Mesothelial cell of epicardium (in vitro differentiated cells): Measurements from ENCODE around the gene OR8B8. TPM values are rescaled to one million over a fixed set of nuclear protein-coding genes. Genes with fewer than 3 reads are reported as not detected.
A peak's percentile ranks its signal among the peaks of the same experiment; 100 is the strongest.

Source experiments
- DNase-seq, 2 experiments: peaks; one replicate each; pipeline ENCODE4 v3.0.0; 2021; ENCODE audit warnings: low spot score in 2 of 2; ENCODE audit not compliant: unreplicated experiment in 2 of 2
- H3K27ac Mint-ChIP-seq: 2 replicates; pipeline ENCODE4 v1.8.0; 2021; ENCODE audit warnings: mixed read lengths
- H3K27me3 Mint-ChIP-seq: 2 replicates; pipeline ENCODE4 v1.8.0; 2021; ENCODE audit warnings: low read depth, mixed read lengths
- H3K36me3 Mint-ChIP-seq: 2 replicates; pipeline ENCODE4 v1.8.0; 2021; ENCODE audit warnings: mixed read lengths
- H3K4me1 Mint-ChIP-seq: 2 replicates; pipeline ENCODE4 v1.8.0; 2021; ENCODE audit warnings: mixed read lengths
- H3K4me3 Mint-ChIP-seq: 2 replicates; pipeline ENCODE4 v1.8.0; 2021; ENCODE audit warnings: mild to moderate bottlenecking, moderate library complexity, mixed read lengths
- H3K9me3 Mint-ChIP-seq: 2 replicates; pipeline ENCODE4 v1.8.0; 2021; ENCODE audit warnings: mixed read lengths
- CTCF ChIP-seq: fragments of 200-600 bp; sonication (generic); IDR thresholded peaks from one replicate; pipeline ENCODE4 v1.5.0; 2021; ENCODE audit warnings: antibody characterized with exemption; ENCODE audit not compliant: unreplicated experiment
- total RNA-seq: library from RNA; stranded (reverse); gene quantifications from 3 replicates; pipeline ENCODE4 v1.2.1, GENCODE V29; 2021

OR8B8 gene
- total RNA-seq, 1 donor from 2014 or later = not detected

GRCh38 chr11:124481365-124482323 lies 36.1 kb upstream of the OR8B8 start:
- no peak for TF ChIP-seq CTCF
- H3K27me3 Mint-ChIP-seq = peaks cover 10% of the 10 kb centered on the region
- H3K4me3 Mint-ChIP-seq = peak overlapping the region; percentile 63
- peaks cover 18% of the 10 kb centered on the region for H3K4me1 Mint-ChIP-seq
- H3K9me3 Mint-ChIP-seq = no peaks in the 10 kb centered on the region
- peak overlapping the region; percentile 84 for H3K27ac Mint-ChIP-seq
- H3K36me3 Mint-ChIP-seq = no peaks in the 10 kb centered on the region
- DNase-seq = no peak

GRCh38 chr11:124479561-124479960 lies 34.1 kb upstream of the OR8B8 start:
- Mint-ChIP-seq H3K9me3 (no peaks in the 10 kb centered on the region), H3K27me3 (peaks cover 21% of the 10 kb centered on the region), H3K36me3 (no peaks in the 10 kb centered on the region), H3K4me3 (no peak overlapping the region), H3K4me1 (peaks cover 22% of the 10 kb centered on the region), H3K27ac (no peak overlapping the region)
- TF ChIP-seq CTCF = no peak
- no peak for DNase-seq

- Mint-ChIP-seq H3K27ac (no peak overlapping the region), H3K9me3 (no peaks in the 10 kb centered on the region), H3K27me3 (peaks cover 50% of the 10 kb centered on the region), H3K4me1 (peaks cover 3% of the 10 kb centered on the region), H3K36me3 (no peaks in the 10 kb centered on the region), H3K4me3 (no peak overlapping the region)
- DNase-seq = no peak
- no peak for TF ChIP-seq CTCF
Measured at GRCh38 chr11:124475265-124475664, 29.8 kb upstream of the OR8B8 start.

DNA sequence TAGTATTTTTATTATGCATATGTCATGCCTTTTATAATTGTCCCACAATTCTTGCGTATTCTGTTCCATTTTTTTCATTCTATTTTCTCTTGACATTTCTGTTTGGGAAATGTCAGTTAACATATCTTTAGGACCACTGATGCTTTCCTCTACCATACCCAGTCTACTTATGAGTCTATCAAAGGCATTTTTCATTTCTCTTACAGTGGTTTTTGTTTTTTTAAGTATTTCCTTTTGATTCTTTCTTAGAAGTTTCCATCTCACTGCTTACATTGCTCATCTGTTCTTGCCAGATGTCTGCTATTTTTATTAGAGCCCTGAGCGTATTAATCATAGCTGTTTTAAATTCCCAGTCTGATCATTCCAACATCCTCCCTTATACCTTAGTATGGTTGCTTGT lies 29.3 kb upstream of the OR8B8 start:
- Mint-ChIP-seq H3K36me3 (no peaks in the 10 kb centered on the region), H3K9me3 (no peaks in the 10 kb centered on the region), H3K4me3 (no peak overlapping the region), H3K27me3 (peaks cover 53% of the 10 kb centered on the region), H3K4me1 (peaks cover 3% of the 10 kb centered on the region), H3K27ac (no peak overlapping the region)
- no peak for TF ChIP-seq CTCF
- no peak for DNase-seq

GRCh38 chr11:124474079-124474478 lies 28.6 kb upstream of the OR8B8 start:
- Mint-ChIP-seq H3K27ac (no peak overlapping the region), H3K4me1 (peaks cover 3% of the 10 kb centered on the region), H3K9me3 (no peaks in the 10 kb centered on the region), H3K36me3 (no peaks in the 10 kb centered on the region), H3K4me3 (no peak overlapping the region), H3K27me3 (peaks cover 58% of the 10 kb centered on the region)
- DNase-seq = no peak
- TF ChIP-seq CTCF = no peak
